WERI-Rb-1 (cell line): ENCODE data around the gene NUSAP1.
"Not testable (repeated sequence)": the region's sequence is repeated elsewhere in the genome, so short reads cannot be mapped to it uniquely, and the experiment has no call there.

ENCODE experiments used
- DNase-seq: peaks from one replicate; pipeline ENCODE4 v3.0.0-alpha.2; 2020
- H3K27ac ChIP-seq: fragments of 250-450 bp; sonication (Bioruptor Pico); 2 replicates; pipeline ENCODE4 v1.5.1; 2020; ENCODE audit warnings: mild to moderate bottlenecking, moderate library complexity
- H3K27me3 ChIP-seq: fragments of 250-450 bp; sonication (Bioruptor Pico); 2 replicates; pipeline ENCODE4 v1.5.1; 2021; ENCODE audit warnings: mild to moderate bottlenecking, low read depth, moderate library complexity; ENCODE audit not compliant: insufficient read depth, severe bottlenecking
- H3K36me3 ChIP-seq: fragments of 250-450 bp; sonication (Bioruptor Pico); 2 replicates; pipeline ENCODE4 v1.5.1; 2020; ENCODE audit warnings: mild to moderate bottlenecking, moderate library complexity
- H3K4me3 ChIP-seq: 2 replicates; pipeline ENCODE4 v1.5.1; 2011; ENCODE audit warnings: low read depth, mild to moderate bottlenecking, control low read depth, low read length
- H3K9me3 ChIP-seq: fragments of 250-450 bp; sonication (Bioruptor Pico); 2 replicates; pipeline ENCODE4 v1.5.1; 2021; ENCODE audit warnings: mild to moderate bottlenecking, moderate library complexity; ENCODE audit not compliant: severe bottlenecking
- CTCF ChIP-seq: IDR thresholded peaks from 2 replicates; pipeline ENCODE4 v1.5.1; 2011; ENCODE audit warnings: low read depth, mild to moderate bottlenecking, control low read depth, inconsistent platforms, low read length

Gene NUSAP1

GRCh38 chr15:41423979-41424659 lies 91.4 kb downstream of the NUSAP1 start:
- Histone ChIP-seq H3K4me3 (no peak overlapping the region), H3K27me3 (no peaks in the 10 kb centered on the region), H3K27ac (no peak overlapping the region), H3K36me3 (peaks cover 14% of the 10 kb centered on the region), H3K9me3 (no peaks in the 10 kb centered on the region)
- DNase-seq, result no peak
- TF ChIP-seq CTCF, result no peak

GRCh38 chr15:41424809-41425208 lies 92.1 kb downstream of the NUSAP1 start:
- H3K36me3 ChIP-seq, result peaks cover 14% of the 10 kb centered on the region
- no peak overlapping the region for H3K4me3 ChIP-seq
- no peak overlapping the region for H3K27ac ChIP-seq
- no peak for DNase-seq
- no peaks in the 10 kb centered on the region for H3K27me3 ChIP-seq
- TF ChIP-seq CTCF, result no peak
- no peaks in the 10 kb centered on the region for H3K9me3 ChIP-seq

- H3K27me3 ChIP-seq, H3K27ac ChIP-seq, H3K4me3 ChIP-seq, DNase-seq, H3K9me3 ChIP-seq: not testable (repeated sequence)
- H3K36me3 ChIP-seq, result peaks cover 19% of the 10 kb centered on the region
Measured at GRCh38 chr15:41425907-41426306, 93.2 kb downstream of the NUSAP1 start.

GRCh38 chr15:41429003-41429890 lies 96.6 kb downstream of the NUSAP1 start:
- Histone ChIP-seq H3K4me3 (no peak overlapping the region), H3K36me3 (peaks cover 21% of the 10 kb centered on the region), H3K9me3 (no peaks in the 10 kb centered on the region), H3K27ac (no peak overlapping the region), H3K27me3 (no peaks in the 10 kb centered on the region)
- TF ChIP-seq CTCF, result no peak
- no peak for DNase-seq
